Prostate gland (tissue), 2 donors: ENCODE data around the gene SIX2.

Source experiments
- CTCF ChIP-seq, 4 experiments: fragments of 200-600 bp in 2 of 4; fragments of 450-650 bp in 2 of 4; sonication (generic) in 2 of 4; IDR thresholded peaks; 1 replicate in 3 of 4; 2 replicates in 1 of 4; pipeline ENCODE4 v1.5.1; 2016 to 2019; ENCODE audit warnings: antibody characterized with exemption in 4 of 4, mild to moderate bottlenecking in 2 of 4, moderate library complexity in 2 of 4
- POLR2A ChIP-seq: fragments of 450-650 bp; IDR thresholded peaks from one replicate; pipeline ENCODE4 v1.6.1; 2016; ENCODE audit warnings: antibody characterized with exemption, mild to moderate bottlenecking

GRCh38 chr2:45028276-45028675, 19.0 kb upstream of the SIX2 start:
- no peak for TF ChIP-seq POLR2A
- TF ChIP-seq CTCF (IDR thresholded peaks at IDR 0.05) = no peak
